Activated naive CD8-positive, alpha-beta T cell treated with anti-CD3 and anti-CD28 coated beads, Interleukin-2, amount 50 U/mL, for 24 hours (primary cell): ENCODE measurements around the gene LAYN.

ENCODE experiments used
- ATAC-seq: fragments of 150-1000 bp; cut with Tn5 transposase; one replicate; pipeline ENCODE4 v1.10.0; 2021
- DNase-seq: peaks from one replicate; pipeline ENCODE4 v3.0.0; 2021
- H3K27ac Mint-ChIP-seq: one replicate; pipeline ENCODE4 v1.8.0; 2021; ENCODE audit warnings: mild to moderate bottlenecking, mixed read lengths
- H3K27me3 Mint-ChIP-seq: one replicate; pipeline ENCODE4 v1.8.0; 2021; ENCODE audit warnings: mixed read lengths
- H3K36me3 Mint-ChIP-seq: one replicate; pipeline ENCODE4 v1.8.0; 2021; ENCODE audit warnings: low read depth, mixed read lengths
- H3K4me1 Mint-ChIP-seq: one replicate; pipeline ENCODE4 v1.8.0; 2021; ENCODE audit warnings: mixed read lengths
- H3K4me3 Mint-ChIP-seq: one replicate; pipeline ENCODE4 v1.8.0; 2021; ENCODE audit warnings: mild to moderate bottlenecking, moderate library complexity, mixed read lengths
- H3K9me3 Mint-ChIP-seq: one replicate; pipeline ENCODE4 v1.8.0; 2021; ENCODE audit warnings: mixed read lengths

LAYN gene

GRCh38 chr11:111540114-111540936, at the start of gene LAYN:
Gene LAYN, plus strand, starts transcription at chr11:111540720. Its CDS starts 124 bp downstream, at chr11:111540844.
- Mint-ChIP-seq H3K4me1 (peaks cover 60% of the 10 kb centered on the region), H3K27ac (peak within 1 kb of the TSS; percentile 88), H3K4me3 (peak within 1 kb of the TSS; percentile 89), H3K36me3 (peaks cover 17% of the 10 kb centered on the region), H3K27me3 (peaks cover 40% of the 10 kb centered on the region), H3K9me3 (peaks cover 6% of the 10 kb centered on the region)
- peak; percentile 58 for ATAC-seq
- peak; percentile 81 for DNase-seq

GRCh38 chr11:111494040-111494439, 46.5 kb upstream of the LAYN start:
- H3K27ac Mint-ChIP-seq, result no peak overlapping the region
- peaks cover 20% of the 10 kb centered on the region for H3K27me3 Mint-ChIP-seq
- H3K36me3 Mint-ChIP-seq, result no peaks in the 10 kb centered on the region
- H3K9me3 Mint-ChIP-seq, result no peaks in the 10 kb centered on the region
- no peaks in the 10 kb centered on the region for H3K4me1 Mint-ChIP-seq
- no peak overlapping the region for H3K4me3 Mint-ChIP-seq
- DNase-seq (no peak), ATAC-seq (no peak)

GRCh38 chr11:111499483-111499882, 41.0 kb upstream of the LAYN start:
- Mint-ChIP-seq H3K27ac (no peak overlapping the region), H3K9me3 (no peaks in the 10 kb centered on the region), H3K36me3 (no peaks in the 10 kb centered on the region), H3K4me3 (no peak overlapping the region), H3K4me1 (no peaks in the 10 kb centered on the region), H3K27me3 (peaks cover 22% of the 10 kb centered on the region)
- ATAC-seq, result no peak
- DNase-seq, result no peak

- Mint-ChIP-seq H3K9me3 (no peaks in the 10 kb centered on the region), H3K4me1 (no peaks in the 10 kb centered on the region), H3K27ac (no peak overlapping the region), H3K4me3 (no peak overlapping the region), H3K36me3 (no peaks in the 10 kb centered on the region), H3K27me3 (peaks cover 24% of the 10 kb centered on the region)
- no peak for DNase-seq
- no peak for ATAC-seq
Measured at GRCh38 chr11:111500481-111500880, 40.0 kb upstream of the LAYN start.

- ATAC-seq (no peak), DNase-seq (no peak)
- Mint-ChIP-seq H3K4me1 (no peaks in the 10 kb centered on the region), H3K4me3 (no peak overlapping the region), H3K27ac (no peak overlapping the region), H3K36me3 (no peaks in the 10 kb centered on the region), H3K27me3 (peaks cover 30% of the 10 kb centered on the region), H3K9me3 (no peaks in the 10 kb centered on the region)
Measured at GRCh38 chr11:111502611-111503010, 37.9 kb upstream of the LAYN start.

GRCh38 chr11:111510311-111510710, 30.2 kb upstream of the LAYN start:
- no peak for DNase-seq
- no peak overlapping the region for H3K27ac Mint-ChIP-seq

GRCh38 chr11:111512296-111513239, 28.0 kb upstream of the LAYN start, which contains the start of gene BTG4:
Gene BTG4, minus strand, starts transcription at chr11:111512386. Its CDS starts 13,610 bp downstream, at chr11:111498776.
- Mint-ChIP-seq H3K4me3 (peak within 1 kb of the TSS; percentile 73), H3K4me1 (peaks cover 18% of the 10 kb centered on the region), H3K9me3 (no peaks in the 10 kb centered on the region), H3K27me3 (peaks cover 48% of the 10 kb centered on the region), H3K36me3 (peaks cover 2% of the 10 kb centered on the region), H3K27ac (no peak within 1 kb of the TSS)
- DNase-seq (peak; percentile 40), ATAC-seq (peak; percentile 60)

More at GRCh38 chr11:111510311-111510710, 30.2 kb upstream of the LAYN start:
- Mint-ChIP-seq H3K36me3 (peaks cover 2% of the 10 kb centered on the region), H3K4me3 (no peak overlapping the region), H3K27me3 (peaks cover 55% of the 10 kb centered on the region), H3K9me3 (no peaks in the 10 kb centered on the region), H3K4me1 (peaks cover 18% of the 10 kb centered on the region)
- ATAC-seq, result no peak

GRCh38 chr11:111513240-111513605, 27.3 kb upstream of the LAYN start:
- Mint-ChIP-seq H3K27me3 (peaks cover 41% of the 10 kb centered on the region), H3K36me3 (peaks cover 2% of the 10 kb centered on the region), H3K9me3 (no peaks in the 10 kb centered on the region), H3K27ac (no peak overlapping the region), H3K4me3 (peak overlapping the region; percentile 46), H3K4me1 (peaks cover 18% of the 10 kb centered on the region)
- ATAC-seq (peak; percentile 34), DNase-seq (no peak)

GRCh38 chr11:111514216-111515031, 26.1 kb upstream of the LAYN start, which contains the start of gene HOATZ:
Gene HOATZ, plus strand, starts transcription at chr11:111514778. Its CDS starts 7 bp downstream, at chr11:111514785.
- Mint-ChIP-seq H3K27ac (no peak within 1 kb of the TSS), H3K36me3 (peaks cover 2% of the 10 kb centered on the region), H3K27me3 (peaks cover 38% of the 10 kb centered on the region), H3K4me3 (no peak within 1 kb of the TSS), H3K4me1 (peaks cover 27% of the 10 kb centered on the region), H3K9me3 (no peaks in the 10 kb centered on the region)
- peak; percentile 27 for DNase-seq
- no peak for ATAC-seq

GRCh38 chr11:111515591-111515990, 24.9 kb upstream of the LAYN start:
- no peak overlapping the region for H3K27ac Mint-ChIP-seq
- peaks cover 32% of the 10 kb centered on the region for H3K27me3 Mint-ChIP-seq
- H3K4me3 Mint-ChIP-seq, result no peak overlapping the region
- peaks cover 35% of the 10 kb centered on the region for H3K4me1 Mint-ChIP-seq
- ATAC-seq (no peak), DNase-seq (no peak)
- no peaks in the 10 kb centered on the region for H3K9me3 Mint-ChIP-seq
- peaks cover 2% of the 10 kb centered on the region for H3K36me3 Mint-ChIP-seq

GRCh38 chr11:111518668-111519067, 21.9 kb upstream of the LAYN start:
- Mint-ChIP-seq H3K9me3 (no peaks in the 10 kb centered on the region), H3K4me3 (no peak overlapping the region), H3K36me3 (no peaks in the 10 kb centered on the region), H3K27me3 (peaks cover 16% of the 10 kb centered on the region), H3K4me1 (peaks cover 51% of the 10 kb centered on the region), H3K27ac (peak overlapping the region; percentile 40)
- ATAC-seq (peak; percentile 27), DNase-seq (no peak)

- ATAC-seq, result no peak
- H3K27me3 Mint-ChIP-seq, result peaks cover 2% of the 10 kb centered on the region
- peak overlapping the region; percentile 73 for H3K27ac Mint-ChIP-seq
- H3K9me3 Mint-ChIP-seq, result no peaks in the 10 kb centered on the region
- H3K36me3 Mint-ChIP-seq, result no peaks in the 10 kb centered on the region
- peaks cover 57% of the 10 kb centered on the region for H3K4me1 Mint-ChIP-seq
- H3K4me3 Mint-ChIP-seq, result peak overlapping the region; percentile 12
- DNase-seq, result no peak
Measured at GRCh38 chr11:111520560-111520959, 20.0 kb upstream of the LAYN start.

GRCh38 chr11:111521135-111521534, 19.4 kb upstream of the LAYN start:
- Mint-ChIP-seq H3K27ac (peak overlapping the region; percentile 73), H3K9me3 (no peaks in the 10 kb centered on the region), H3K27me3 (peaks cover under 1% of the 10 kb centered on the region), H3K4me3 (peak overlapping the region; percentile 12), H3K4me1 (peaks cover 63% of the 10 kb centered on the region), H3K36me3 (no peaks in the 10 kb centered on the region)
- peak; percentile 66 for ATAC-seq
- no peak for DNase-seq

GRCh38 chr11:111522426-111522825, 18.1 kb upstream of the LAYN start:
- Mint-ChIP-seq H3K36me3 (no peaks in the 10 kb centered on the region), H3K4me3 (no peak overlapping the region), H3K27me3 (no peaks in the 10 kb centered on the region), H3K27ac (no peak overlapping the region), H3K9me3 (no peaks in the 10 kb centered on the region), H3K4me1 (peaks cover 76% of the 10 kb centered on the region)
- DNase-seq, result no peak
- ATAC-seq, result no peak
